Effector memory CD4-positive, alpha-beta T cell (primary cell): ENCODE data around the gene CCDC70.

ENCODE experiments used
- DNase-seq, 3 donors: peaks; one replicate each; pipeline ENCODE4 v3.0.0-alpha.2; 2020
- H3K27ac ChIP-seq: 2 replicates; pipeline ENCODE4 v1.7.0; 2013; ENCODE audit warnings: mild to moderate bottlenecking, low read length, moderate library complexity; ENCODE audit not compliant: insufficient read depth, poor library complexity, severe bottlenecking
- H3K27me3 ChIP-seq: replicated peaks from 2 replicates; pipeline ENCODE4 v1.7.0; 2013; ENCODE audit warnings: mild to moderate bottlenecking, low read length; ENCODE audit not compliant: insufficient read depth, control insufficient read depth, poor library complexity, severe bottlenecking
- H3K36me3 ChIP-seq: 2 replicates; pipeline ENCODE4 v1.7.0; 2013; ENCODE audit warnings: mild to moderate bottlenecking, low read length, moderate library complexity; ENCODE audit not compliant: control insufficient read depth, insufficient read depth
- H3K4me1 ChIP-seq: 2 replicates; pipeline ENCODE4 v1.7.0; 2013; ENCODE audit warnings: low read length, mild to moderate bottlenecking; ENCODE audit not compliant: control insufficient read depth, insufficient read depth, poor library complexity, severe bottlenecking
- H3K4me3 ChIP-seq: 2 replicates; pipeline ENCODE4 v1.7.0; 2013; ENCODE audit warnings: low read length, low read depth, mild to moderate bottlenecking; ENCODE audit not compliant: insufficient read depth, poor library complexity, severe bottlenecking
- H3K9me3 ChIP-seq: 2 replicates; pipeline ENCODE4 v1.7.0; 2013; ENCODE audit warnings: mild to moderate bottlenecking, low read length, moderate library complexity; ENCODE audit not compliant: control insufficient read depth
- total RNA-seq, 3 donors: gene quantifications; one replicate each; lab custom pipeline; 2026; lab: John Stamatoyannopoulos, UW

Gene CCDC70
- total RNA-seq, result 0 reads per million in 3 donors

DNA sequence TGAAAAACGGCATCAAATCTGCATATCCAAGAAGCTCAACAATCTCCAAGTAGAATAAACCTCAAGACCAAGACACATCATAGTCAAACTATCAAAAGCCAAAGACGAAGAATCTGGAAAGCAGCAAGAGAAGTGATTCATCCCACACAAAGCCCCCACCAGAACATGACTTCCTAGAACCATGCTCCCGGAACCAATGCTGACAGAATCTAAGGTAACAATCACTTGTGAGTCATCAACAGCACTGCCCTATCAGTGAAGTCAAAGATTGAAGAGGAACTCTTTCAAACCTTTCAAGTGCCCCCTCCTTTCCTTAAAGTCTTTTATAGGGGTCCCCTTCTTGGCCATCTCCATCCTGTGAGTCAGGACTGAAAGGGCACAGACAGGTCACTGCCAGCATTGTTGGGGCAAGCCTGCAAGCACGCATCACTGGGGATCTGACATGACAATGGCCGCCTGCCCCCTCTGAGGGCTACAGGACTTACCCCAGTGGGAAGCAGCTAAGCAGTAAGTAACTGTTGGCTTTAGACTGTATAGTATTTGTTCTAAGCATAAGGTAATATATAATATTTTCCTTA, at the start of gene CCDC70:
Gene CCDC70 (plus strand): TSS at position 247 of the 578 bp plus-strand sequence. CDS start 3,443 bp downstream, outside the sequence.
- no peaks in the 10 kb centered on the region for H3K27me3 ChIP-seq
- H3K4me1 ChIP-seq, result no peaks in the 10 kb centered on the region
- DNase-seq, result no peak
- no peaks in the 10 kb centered on the region for H3K36me3 ChIP-seq
- no peak within 1 kb of the TSS for H3K27ac ChIP-seq
- no peak within 1 kb of the TSS for H3K4me3 ChIP-seq
- no peaks in the 10 kb centered on the region for H3K9me3 ChIP-seq

DNA sequence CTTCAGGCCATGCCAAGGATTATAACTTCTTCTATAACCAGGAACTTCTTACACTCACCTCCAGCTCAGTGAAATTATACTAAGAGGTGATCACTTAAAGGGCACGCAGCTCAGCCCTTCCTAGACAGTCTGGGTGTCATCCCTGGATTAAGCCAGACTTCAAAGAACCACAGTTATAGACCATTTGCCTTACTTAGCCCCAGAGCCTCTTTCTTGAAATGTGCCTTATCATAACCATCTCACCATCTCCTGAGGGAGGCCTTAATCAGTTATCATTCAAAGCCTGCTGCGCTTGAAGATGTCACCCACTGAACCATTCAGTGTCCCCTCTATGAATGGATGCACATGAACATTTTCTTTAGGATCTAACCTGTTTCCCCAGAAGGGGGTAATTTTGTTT, 47.7 kb upstream of the CCDC70 start:
- Histone ChIP-seq H3K27me3 (no peaks in the 10 kb centered on the region), H3K4me1 (peaks cover 23% of the 10 kb centered on the region), H3K27ac (no peak overlapping the region), H3K4me3 (no peak overlapping the region), H3K36me3 (peaks cover 7% of the 10 kb centered on the region), H3K9me3 (no peaks in the 10 kb centered on the region)
- DNase-seq, result no peak

DNA sequence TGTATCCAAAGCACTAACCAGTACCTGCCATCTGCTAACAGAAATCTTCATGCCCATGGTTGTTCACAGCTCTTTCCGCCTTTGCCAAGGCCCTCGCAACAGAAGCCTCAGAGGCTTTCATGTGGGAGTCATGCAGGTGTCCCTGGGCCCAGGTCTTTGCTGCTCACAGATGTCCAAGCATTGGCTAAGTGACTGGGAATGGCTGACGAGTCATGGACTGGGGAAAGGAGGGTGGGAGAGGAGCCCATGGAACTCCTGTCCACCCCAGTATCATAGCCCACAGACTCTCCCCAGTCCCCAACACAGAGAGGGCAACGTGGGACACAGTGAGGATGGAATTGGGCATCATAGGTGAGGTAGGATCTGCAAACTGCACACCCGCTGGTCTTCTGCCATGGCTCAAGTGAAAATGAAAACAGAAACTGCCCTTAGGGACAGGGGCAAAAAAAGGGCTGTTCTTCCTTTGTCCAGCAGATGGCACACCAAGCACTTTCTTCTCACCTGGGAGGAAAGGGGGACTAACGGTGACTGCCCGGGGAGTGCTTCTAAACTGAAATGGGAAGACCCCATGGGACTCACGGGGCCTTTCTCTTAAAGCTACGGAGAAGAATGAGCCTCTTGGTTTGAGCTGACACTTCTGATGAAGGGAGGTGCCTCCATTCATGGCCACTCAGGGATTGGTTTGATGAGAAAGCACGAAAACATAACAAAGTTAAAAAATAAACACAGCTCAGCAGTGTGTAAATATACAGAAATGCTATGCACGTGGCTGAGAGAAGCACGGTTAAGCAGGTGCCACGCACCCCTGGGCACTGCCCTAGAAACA, 46.7 kb upstream of the CCDC70 start:
- H3K27ac ChIP-seq, result no peak overlapping the region
- peaks cover 33% of the 10 kb centered on the region for H3K4me1 ChIP-seq
- no peaks in the 10 kb centered on the region for H3K9me3 ChIP-seq
- peak overlapping the region; percentile 2 for H3K4me3 ChIP-seq
- peaks cover 7% of the 10 kb centered on the region for H3K36me3 ChIP-seq
- no peaks in the 10 kb centered on the region for H3K27me3 ChIP-seq
- peak; percentile 51 to 62 (median 58) for DNase-seq

DNA sequence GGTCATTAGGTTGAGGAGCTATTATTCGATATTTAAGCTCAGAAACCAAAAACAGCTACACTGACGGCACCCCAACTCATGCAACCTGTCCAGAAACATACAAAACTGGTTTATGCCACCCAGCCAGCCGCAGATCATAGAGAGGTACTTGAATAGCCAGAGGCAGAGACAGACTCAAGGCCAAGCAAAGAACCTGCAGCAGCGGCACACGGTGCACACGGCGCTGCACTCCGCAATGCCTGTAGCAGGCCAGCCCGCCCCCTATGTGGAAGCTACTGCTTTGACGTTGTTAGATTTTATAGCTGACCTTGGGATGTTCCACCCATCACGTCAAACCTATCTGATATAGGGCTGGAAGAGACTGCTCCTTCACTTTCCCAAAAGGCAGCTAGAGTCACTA, 45.9 kb upstream of the CCDC70 start:
- H3K27ac ChIP-seq, result no peak overlapping the region
- H3K4me3 ChIP-seq, result no peak overlapping the region
- H3K27me3 ChIP-seq, result no peaks in the 10 kb centered on the region
- H3K4me1 ChIP-seq, result peaks cover 41% of the 10 kb centered on the region
- H3K36me3 ChIP-seq, result peaks cover 7% of the 10 kb centered on the region
- no peak for DNase-seq
- no peaks in the 10 kb centered on the region for H3K9me3 ChIP-seq

DNA sequence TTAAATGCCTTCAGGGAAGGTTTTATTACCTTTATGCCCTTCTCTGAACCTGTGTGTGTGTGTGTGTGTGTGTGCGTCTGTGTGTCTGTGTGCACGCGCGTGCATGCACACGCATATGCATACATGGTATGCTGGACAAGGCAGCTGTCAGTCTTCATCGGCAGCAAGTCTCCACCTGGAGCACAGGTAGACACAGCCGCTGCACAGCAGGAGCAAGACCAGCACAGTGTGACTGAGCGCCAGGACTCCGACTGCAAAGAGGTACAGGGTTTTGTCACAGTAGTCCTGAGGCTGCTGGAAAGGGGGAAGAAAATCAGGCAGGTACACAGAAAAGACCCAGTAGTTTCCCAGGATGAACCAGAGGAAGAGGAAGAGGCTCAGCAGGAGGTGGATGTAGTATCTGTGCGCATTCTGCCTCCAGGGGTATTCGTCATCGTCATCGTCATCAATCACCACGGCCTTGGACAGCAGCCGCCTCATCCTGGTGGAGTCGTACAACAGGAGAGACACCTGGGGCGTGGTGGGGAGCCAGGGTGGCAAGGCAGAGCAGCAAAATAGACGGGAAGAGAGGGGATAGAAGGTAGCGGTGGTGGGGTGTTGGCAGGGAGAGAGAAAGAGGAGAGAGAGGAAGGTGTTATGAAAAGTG, 45.0 kb upstream of the CCDC70 start:
- Histone ChIP-seq H3K27me3 (no peaks in the 10 kb centered on the region), H3K9me3 (no peaks in the 10 kb centered on the region), H3K4me1 (peaks cover 49% of the 10 kb centered on the region), H3K36me3 (peaks cover 4% of the 10 kb centered on the region), H3K4me3 (no peak overlapping the region), H3K27ac (no peak overlapping the region)
- DNase-seq, result no peak

DNA sequence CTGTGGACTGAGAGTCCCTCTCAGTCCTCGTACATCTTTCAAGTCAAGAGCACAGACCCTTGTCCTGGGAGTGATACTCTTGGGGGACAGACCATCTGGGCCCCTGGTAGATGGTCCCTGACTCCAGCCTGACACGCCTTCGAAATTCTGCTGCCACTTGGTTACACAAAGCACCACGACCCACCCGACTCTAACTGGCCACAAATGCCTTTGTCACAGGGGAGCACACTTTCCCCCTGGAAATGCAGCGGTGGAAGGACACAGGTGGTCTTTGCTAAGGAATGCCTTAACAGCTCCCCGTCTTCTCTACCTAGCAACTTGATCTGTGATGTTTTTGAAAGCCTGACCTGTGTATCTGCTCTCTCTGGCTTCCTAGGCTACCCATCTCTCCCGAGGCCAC, 44.1 kb upstream of the CCDC70 start:
- peak overlapping the region; percentile 78 for H3K27ac ChIP-seq
- no peak overlapping the region for H3K4me3 ChIP-seq
- peaks cover 55% of the 10 kb centered on the region for H3K4me1 ChIP-seq
- DNase-seq, result no peak
- H3K27me3 ChIP-seq, result no peaks in the 10 kb centered on the region
- no peaks in the 10 kb centered on the region for H3K9me3 ChIP-seq
- peaks cover 4% of the 10 kb centered on the region for H3K36me3 ChIP-seq

DNA sequence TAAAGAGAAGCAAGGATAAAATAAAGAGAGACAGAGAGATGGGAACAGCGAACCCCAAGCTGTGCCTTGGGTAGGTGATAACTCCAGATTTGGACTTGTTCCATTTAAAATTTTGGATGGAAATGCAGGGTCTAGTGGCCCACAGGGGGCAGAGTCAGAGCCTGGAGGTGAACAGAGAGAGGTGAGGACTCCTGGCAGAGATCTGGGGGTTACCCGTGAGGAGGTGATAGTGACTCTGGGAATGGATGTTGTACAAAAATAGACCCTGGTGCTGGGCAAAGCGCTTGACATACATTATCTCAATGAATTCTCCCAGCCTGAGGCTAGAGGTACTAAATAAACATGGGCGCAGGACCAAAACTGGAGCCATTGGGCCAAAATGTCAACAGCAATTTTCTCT, 43.5 kb upstream of the CCDC70 start:
- peak overlapping the region; percentile 78 for H3K27ac ChIP-seq

DNA sequence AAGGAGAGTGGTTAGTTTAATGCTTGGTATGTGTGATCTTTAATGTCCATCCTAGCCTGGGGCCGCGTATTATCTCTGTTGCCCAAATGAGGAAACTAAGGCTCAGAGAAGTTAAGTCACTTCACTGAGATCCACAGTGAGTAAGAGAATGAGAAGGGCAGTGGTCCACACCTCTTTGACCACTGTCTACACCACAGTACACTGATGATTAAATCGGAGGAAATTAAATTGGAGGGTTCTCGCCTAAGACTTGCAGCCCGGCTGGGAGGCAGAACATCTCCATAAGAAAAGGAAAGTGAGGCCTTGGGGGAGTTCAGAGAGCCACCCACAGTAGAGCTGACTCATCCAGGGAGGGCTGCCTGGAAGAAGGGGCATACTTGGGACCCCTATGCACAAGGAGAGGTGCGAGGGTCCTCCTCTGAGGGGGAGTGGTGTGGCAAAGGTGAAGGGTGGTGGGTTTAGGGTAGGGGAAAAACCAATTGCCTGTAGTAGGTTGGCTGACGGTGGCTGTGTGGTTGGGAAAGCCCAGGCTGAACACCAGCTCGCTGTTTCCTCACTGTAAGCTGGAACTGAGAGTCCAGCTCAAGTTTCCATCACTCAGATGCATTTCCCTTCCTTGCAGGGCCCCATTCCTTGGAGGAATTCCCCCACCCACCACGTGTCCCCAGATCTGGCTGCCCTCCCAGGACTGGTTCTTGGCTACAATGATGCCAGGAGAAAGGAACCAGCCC, 42.8 kb upstream of the CCDC70 start:
- Histone ChIP-seq H3K9me3 (no peaks in the 10 kb centered on the region), H3K27me3 (no peaks in the 10 kb centered on the region), H3K4me1 (peaks cover 62% of the 10 kb centered on the region), H3K27ac (peak overlapping the region; percentile 78), H3K4me3 (peak overlapping the region; percentile 4), H3K36me3 (peaks cover 4% of the 10 kb centered on the region)
- peak in 1 of 3 donors; percentile 28 for DNase-seq

More for the DNA sequence above, 43.5 kb upstream of the CCDC70 start:
- H3K9me3 ChIP-seq, result no peaks in the 10 kb centered on the region
- no peak overlapping the region for H3K4me3 ChIP-seq
- peaks cover 60% of the 10 kb centered on the region for H3K4me1 ChIP-seq
- no peak for DNase-seq
- H3K36me3 ChIP-seq, result peaks cover 4% of the 10 kb centered on the region
- H3K27me3 ChIP-seq, result no peaks in the 10 kb centered on the region

DNA sequence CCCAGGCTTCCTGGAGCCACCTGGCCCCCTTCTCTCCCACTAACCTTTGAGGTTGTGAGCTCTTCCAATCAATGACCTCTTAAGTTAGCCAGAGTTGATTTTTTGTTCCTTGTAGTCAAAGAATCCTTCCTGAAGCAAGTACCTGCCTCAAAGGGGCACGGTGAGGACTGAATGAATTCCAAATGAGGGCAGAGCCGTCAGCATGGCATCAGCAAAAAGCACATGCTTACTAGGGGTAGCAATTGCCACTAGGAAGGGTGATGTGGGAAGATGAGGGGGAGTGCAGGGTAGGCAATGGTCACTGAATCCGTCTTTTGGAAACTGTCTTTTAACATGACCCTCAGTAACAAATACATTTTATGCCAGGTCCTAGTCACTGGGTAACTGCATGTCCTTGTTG, 42.2 kb upstream of the CCDC70 start:
- H3K4me3 ChIP-seq, result no peak overlapping the region
- peak overlapping the region; percentile 78 for H3K27ac ChIP-seq
- H3K36me3 ChIP-seq, result peaks cover 4% of the 10 kb centered on the region

More for the DNA sequence above, 42.2 kb upstream of the CCDC70 start:
- Histone ChIP-seq H3K4me1 (peaks cover 68% of the 10 kb centered on the region), H3K27me3 (no peaks in the 10 kb centered on the region), H3K9me3 (no peaks in the 10 kb centered on the region)
- DNase-seq, result no peak
